OCI-LY7 (cell line): ENCODE data around the gene ROBO1. TPM values are rescaled to one million over a fixed set of nuclear protein-coding genes. Genes with fewer than 3 reads are reported as not detected.
"Not testable (repeated sequence)": the region's sequence is repeated elsewhere in the genome, so short reads cannot be mapped to it uniquely, and the experiment has no call there.

Experiments
- BruUV-seq: library from RNA; stranded (reverse); fragments of 400-500 nt; replicated peaks from 2 replicates; lab custom pipeline; 2021; lab: Mats Ljungman, UMichigan
- CTCF ChIA-PET: fragments of 300-600 bp; sonication (Branson Sonifier 250); formaldehyde crosslinking; loops from one replicate; lab custom pipeline; 2022; ENCODE audit warnings: antibody characterized with exemption; ENCODE audit not compliant: unreplicated experiment; lab: Charles Lee
- POLR2A ChIA-PET: fragments of 300-600 bp; sonication (Branson Sonifier 250); formaldehyde crosslinking; loops from one replicate; lab custom pipeline; 2022; ENCODE audit warnings: antibody characterized with exemption; lab: Charles Lee
- DNase-seq: peaks from one replicate; pipeline ENCODE4 v3.0.0-alpha.2; 2015; ENCODE audit warnings: low spot score
- H2AFZ ChIP-seq: fragments of 200-600 bp; sonication (generic), shearing (Covaris generic); 2 replicates; pipeline ENCODE4 v1.6.1; 2014; ENCODE audit warnings: mild to moderate bottlenecking, antibody characterized with exemption, low read length, moderate library complexity
- H3K27ac ChIP-seq: fragments of 200-600 bp; sonication (generic); 2 replicates; pipeline ENCODE4 v1.5.1; 2014; ENCODE audit warnings: mixed run types, low read depth, mild to moderate bottlenecking, moderate library complexity, low read length, inconsistent platforms; ENCODE audit not compliant: poor library complexity, severe bottlenecking
- H3K36me3 ChIP-seq: fragments of 200-600 bp; sonication (generic); 2 replicates; pipeline ENCODE4 v1.6.1; 2014; ENCODE audit warnings: mild to moderate bottlenecking, antibody characterized with exemption, low read length, moderate library complexity, mixed read lengths; ENCODE audit not compliant: insufficient read depth
- H3K4me1 ChIP-seq: fragments of 200-600 bp; sonication (generic); 2 replicates; pipeline ENCODE4 v1.5.1; 2014; ENCODE audit warnings: mild to moderate bottlenecking, low read length; ENCODE audit not compliant: insufficient read depth, poor library complexity, severe bottlenecking
- H3K4me2 ChIP-seq: fragments of 200-600 bp; sonication (generic); 2 replicates; pipeline ENCODE4 v1.6.1; 2014; ENCODE audit warnings: mild to moderate bottlenecking, low read length
- H3K4me3 ChIP-seq: fragments of 200-600 bp; sonication (generic); 2 replicates; pipeline ENCODE4 v1.5.1; 2014; ENCODE audit warnings: mild to moderate bottlenecking, low read depth, low read length; ENCODE audit not compliant: poor library complexity, severe bottlenecking
- H3K79me2 ChIP-seq: fragments of 200-600 bp; sonication (generic); 2 replicates; pipeline ENCODE4 v1.6.1; 2016; ENCODE audit warnings: low read depth, mild to moderate bottlenecking, low read length, moderate library complexity, mixed read lengths; ENCODE audit not compliant: insufficient read depth
- H3K9me2 ChIP-seq: fragments of 200-600 bp; sonication (generic); 2 replicates; pipeline ENCODE4 v1.6.1; 2016; ENCODE audit warnings: mild to moderate bottlenecking, low read length, mixed read lengths; ENCODE audit not compliant: insufficient read depth
- H3K9me3 ChIP-seq: fragments of 200-600 bp; sonication (generic); 2 replicates; pipeline ENCODE4 v1.6.1; 2014; ENCODE audit warnings: mild to moderate bottlenecking, mixed run types, low read length, mixed read lengths
- H4K20me1 ChIP-seq: fragments of 200-600 bp; sonication (generic); 2 replicates; pipeline ENCODE4 v1.6.1; 2014; ENCODE audit warnings: mild to moderate bottlenecking, antibody characterized with exemption, low read length, moderate library complexity, mixed read lengths; ENCODE audit not compliant: insufficient read depth
- CTCF ChIP-seq: fragments of 200-600 bp; sonication (generic); conservative IDR thresholded peaks from 2 replicates; pipeline ENCODE4 v1.5.1; 2014; ENCODE audit warnings: mild to moderate bottlenecking, antibody characterized with exemption, low read length, moderate library complexity, mixed read lengths
- EZH2phosphoT487 ChIP-seq: fragments of 200-600 bp; sonication (generic); IDR thresholded peaks from 2 replicates; pipeline ENCODE4 v1.6.1; 2018; ENCODE audit warnings: low read depth, borderline replicate concordance, mild to moderate bottlenecking, mixed run types, antibody characterized with exemption, low read length, moderate library complexity, mixed read lengths
- intact Hi-C: fragments of 100-400 bp; cut with micrococcal nuclease; formaldehyde crosslinking; loops from one replicate; pipeline ENCODE4 v1.10.0; 2022; ENCODE audit not compliant: unreplicated experiment
- total RNA-seq, 2 experiments: library from RNA; depleted of rRNA in 1 of 2; stranded (reverse); fragments of >200 nt in 1 of 2; shearing (Covaris generic) in 1 of 2; gene quantifications; 2 replicates each; pipeline ENCODE4 v1.2.3, GENCODE V29; 2014 to 2022

ROBO1 gene
- total RNA-seq, 2 experiments from 2014 or later, result not detected

- intact Hi-C loops, result no loop called here
- no peaks in the 10 kb centered on the region for H3K4me1 ChIP-seq
- H3K4me2 ChIP-seq, result no peak overlapping the region
- H3K9me3 ChIP-seq, result no peaks in the 10 kb centered on the region
- no peaks in the 10 kb centered on the region for H3K36me3 ChIP-seq
- no peak for DNase-seq
- TF ChIP-seq EZH2phosphoT487, result no peak
- no peak for TF ChIP-seq CTCF
- H3K9me2 ChIP-seq, result no peaks in the 10 kb centered on the region
- H4K20me1 ChIP-seq, result no peaks in the 10 kb centered on the region
- H3K27ac ChIP-seq, result no peak overlapping the region
- POLR2A ChIA-PET, result no interaction called here
- H2AFZ ChIP-seq, result no peak overlapping the region
- no peaks in the 10 kb centered on the region for H3K79me2 ChIP-seq
- BruUV-seq, result no TSS peak
- CTCF ChIA-PET, result no interaction called here
- no peak overlapping the region for H3K4me3 ChIP-seq
These were observed 441.2 kb downstream of the ROBO1 start for GRCh38 chr3:79326642-79327041.

GRCh38 chr3:79325833-79326383, 441.9 kb downstream of the ROBO1 start:
- BruUV-seq, result not testable (repeated sequence)

GRCh38 chr3:79317551-79318518, 450.0 kb downstream of the ROBO1 start:
- Histone ChIP-seq H3K9me2 (no peaks in the 10 kb centered on the region), H3K27ac (no peak overlapping the region), H3K36me3 (no peaks in the 10 kb centered on the region), H2AFZ (no peak overlapping the region), H3K4me1 (no peaks in the 10 kb centered on the region), H3K4me2 (no peak overlapping the region), H3K4me3 (no peak overlapping the region), H4K20me1 (no peaks in the 10 kb centered on the region), H3K9me3 (no peaks in the 10 kb centered on the region), H3K79me2 (no peaks in the 10 kb centered on the region)
- ChIA-PET POLR2A (interaction anchor here (0.5 kb wide), 1 partner anchor 211 kb away, joined by 3 read pairs; no protein-coding TSS in a partner anchor), CTCF (no interaction called here)
- no peak for DNase-seq
- no TSS peak for BruUV-seq
- intact Hi-C loops, result no loop called here
- TF ChIP-seq CTCF (no peak), EZH2phosphoT487 (no peak)

More at GRCh38 chr3:79325833-79326383, 441.9 kb downstream of the ROBO1 start:
- CTCF ChIA-PET, H3K4me3 ChIP-seq, H3K9me2 ChIP-seq, intact Hi-C loops, H4K20me1 ChIP-seq, H3K4me1 ChIP-seq, DNase-seq, H3K4me2 ChIP-seq, H3K36me3 ChIP-seq, POLR2A ChIA-PET, H2AFZ ChIP-seq, H3K27ac ChIP-seq, H3K79me2 ChIP-seq, H3K9me3 ChIP-seq: not testable (repeated sequence)
